HG02763 (cell line): ENCODE data around the gene CDIPT.
"Not testable (repeated sequence)": the region's sequence is repeated elsewhere in the genome, so short reads cannot be mapped to it uniquely, and the experiment has no call there.

ENCODE experiments used
- ATAC-seq: cut with Tn5 transposase; IDR thresholded peaks from one replicate; pipeline ENCODE4 v1.9.1; 2021; ENCODE audit warnings: mild to moderate bottlenecking, moderate library complexity; ENCODE audit not compliant: unreplicated experiment

The CDIPT gene

DNA sequence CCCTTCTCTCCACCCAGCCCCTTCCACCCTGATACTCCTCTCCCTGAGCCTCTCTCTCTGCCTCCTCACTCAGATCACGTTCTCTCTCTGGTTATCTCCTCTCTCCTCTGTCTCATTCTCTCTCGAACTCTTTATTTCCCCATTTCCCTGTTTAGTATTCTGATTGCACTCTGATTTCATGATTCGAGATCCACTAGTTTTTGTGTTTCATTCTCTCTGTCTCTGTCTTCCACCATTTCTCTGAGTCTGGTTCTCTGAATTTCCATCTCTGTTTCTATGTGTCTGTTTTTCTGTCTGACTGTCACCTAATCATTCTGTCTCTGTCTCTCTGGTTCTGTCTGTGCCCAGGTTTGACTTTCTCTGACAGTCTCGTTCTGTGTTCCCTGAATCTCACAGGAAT is 34.3 kb upstream of the CDIPT start:
- no peak for ATAC-seq

DNA sequence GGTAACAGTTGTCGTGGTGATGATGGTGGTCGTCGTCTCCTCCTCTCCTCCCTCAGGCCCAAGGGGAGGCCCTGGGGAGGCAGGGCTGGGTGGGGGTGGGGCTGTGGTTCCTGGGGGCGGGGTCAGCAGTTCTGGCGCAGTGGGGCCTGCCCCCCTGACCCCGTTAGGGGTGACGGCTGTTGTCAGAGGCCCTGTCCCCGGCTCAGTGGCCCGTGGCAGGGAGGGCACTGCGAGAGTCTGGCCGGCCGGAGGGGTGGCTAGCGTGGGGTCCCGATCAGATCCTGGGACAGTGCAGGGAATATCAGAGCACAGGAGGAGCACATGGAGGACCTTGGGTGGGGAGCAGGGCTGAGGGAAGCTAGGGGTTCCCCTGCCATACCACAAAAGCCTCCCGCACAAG is 33.8 kb upstream of the CDIPT start:
- ATAC-seq, result no peak

DNA sequence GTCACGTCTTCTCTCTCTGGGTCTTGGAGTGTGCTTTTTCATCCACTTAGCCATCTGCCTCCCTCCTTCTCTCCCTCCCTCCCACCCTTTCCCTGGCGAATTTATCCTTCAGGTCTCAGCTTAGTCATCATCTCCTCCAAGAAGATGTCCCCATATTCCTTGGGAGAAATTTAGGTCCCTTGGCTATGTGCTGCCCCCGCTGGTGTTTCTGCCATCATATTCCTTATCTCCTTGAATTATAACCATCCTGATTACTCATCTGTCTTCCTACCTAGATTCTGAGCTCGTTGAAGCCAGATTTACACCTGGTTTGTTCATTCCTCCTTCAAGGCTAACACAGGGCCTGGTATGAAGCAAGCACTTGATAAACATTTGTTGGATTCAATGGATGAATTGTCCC is 31.3 kb upstream of the CDIPT start:
- no peak for ATAC-seq

DNA sequence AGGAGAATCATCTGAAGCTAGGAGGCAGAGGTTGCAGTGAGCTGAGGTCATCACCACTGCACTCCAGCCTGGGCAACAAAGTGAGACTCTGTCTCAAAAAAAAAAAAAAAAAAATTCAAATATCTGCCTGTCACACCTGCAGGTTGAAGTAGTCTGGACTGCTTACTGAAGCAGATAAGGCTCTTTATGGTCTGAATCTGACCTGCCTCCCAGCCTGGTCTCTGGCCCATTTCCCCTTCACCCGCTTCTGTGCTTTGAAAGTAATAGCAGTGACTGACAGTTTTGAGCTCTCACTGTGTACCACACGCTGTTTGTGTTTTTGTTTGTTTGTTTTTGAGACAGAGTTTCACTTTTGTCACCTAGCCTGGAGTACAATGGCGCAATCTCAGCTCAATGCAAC is 30.5 kb upstream of the CDIPT start:
- ATAC-seq, result no peak

DNA sequence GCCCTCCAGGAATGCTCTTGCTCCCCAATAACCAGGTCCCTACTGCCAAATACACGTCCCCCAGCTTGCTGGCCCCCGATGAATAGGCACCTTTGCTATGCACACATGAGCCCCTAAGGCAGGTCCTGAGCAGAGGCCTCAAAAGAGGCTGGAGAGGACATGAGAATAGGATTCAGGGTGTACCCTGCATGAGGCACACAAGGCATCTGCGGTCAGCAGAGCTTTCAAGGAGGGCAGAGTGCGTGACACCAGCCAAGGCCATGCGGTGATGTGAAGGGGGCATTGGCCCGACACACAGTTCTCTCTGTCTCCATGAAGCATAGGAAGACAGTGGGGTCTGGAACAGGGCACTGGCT is 29.4 kb upstream of the CDIPT start:
- no peak for ATAC-seq

DNA sequence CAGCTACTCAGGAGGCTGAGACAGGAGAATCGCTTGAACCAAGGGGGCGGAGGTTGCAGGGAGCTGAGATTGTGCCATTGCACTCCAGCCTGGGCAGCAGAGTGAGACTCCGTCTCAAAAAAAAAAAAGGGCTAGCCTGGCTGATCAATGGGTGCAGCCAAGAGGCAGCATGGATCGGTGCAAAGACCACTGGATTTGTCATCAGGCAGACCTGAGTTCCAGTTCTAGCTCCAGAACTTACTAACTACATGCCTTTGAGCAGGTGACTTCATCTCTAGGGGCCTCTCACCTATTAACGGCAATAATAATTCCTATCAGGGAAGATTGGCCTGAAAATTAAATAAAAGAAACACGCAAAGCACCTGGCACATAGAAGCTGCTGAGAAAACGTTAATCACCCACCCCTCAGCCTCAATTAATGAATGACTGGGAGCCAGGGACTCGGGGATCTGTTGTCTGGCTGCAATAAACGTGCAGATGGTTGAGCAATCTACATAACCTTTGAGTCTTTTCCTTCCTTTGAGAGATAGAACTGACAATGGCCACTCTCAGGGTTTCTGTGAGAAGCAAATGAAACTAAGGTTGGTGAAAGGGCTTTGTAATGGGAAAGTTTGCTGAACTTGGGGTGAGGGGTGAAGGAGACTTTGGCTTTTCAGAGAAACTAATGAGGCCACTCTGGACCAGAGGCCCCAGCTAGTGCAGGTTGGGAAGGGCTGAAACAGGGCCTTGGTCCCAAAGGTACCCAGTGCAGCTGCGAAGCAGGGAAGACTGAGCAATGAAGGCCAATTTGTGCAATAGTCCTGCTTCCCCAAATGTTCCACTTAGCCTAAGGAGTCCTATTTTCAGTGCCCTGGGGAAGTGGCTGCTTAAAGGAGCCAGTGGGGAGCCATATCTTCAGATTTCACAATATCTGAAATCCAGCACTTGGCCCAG is 28.8 kb upstream of the CDIPT start:
- ATAC-seq, result no peak

DNA sequence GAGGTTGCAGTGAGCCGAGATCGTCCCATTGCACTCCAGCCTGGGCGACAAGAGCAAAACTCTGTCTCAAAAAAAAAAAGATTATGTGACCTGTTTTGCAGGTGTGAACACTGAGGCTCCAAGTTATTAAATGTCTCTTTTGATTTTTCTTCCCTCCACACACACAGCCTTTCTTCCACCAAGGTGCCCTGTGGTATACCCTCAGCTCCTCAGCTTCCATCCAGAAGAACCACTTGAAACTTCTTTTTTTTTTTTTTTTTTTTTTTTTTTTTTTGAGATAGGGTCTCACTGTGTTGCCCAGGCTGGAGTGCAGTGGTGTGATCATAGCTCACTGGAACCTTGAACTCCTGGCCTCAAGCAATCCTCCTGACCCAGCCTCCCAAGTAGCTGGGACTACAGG is 26.3 kb upstream of the CDIPT start:
- not testable (repeated sequence) for ATAC-seq

DNA sequence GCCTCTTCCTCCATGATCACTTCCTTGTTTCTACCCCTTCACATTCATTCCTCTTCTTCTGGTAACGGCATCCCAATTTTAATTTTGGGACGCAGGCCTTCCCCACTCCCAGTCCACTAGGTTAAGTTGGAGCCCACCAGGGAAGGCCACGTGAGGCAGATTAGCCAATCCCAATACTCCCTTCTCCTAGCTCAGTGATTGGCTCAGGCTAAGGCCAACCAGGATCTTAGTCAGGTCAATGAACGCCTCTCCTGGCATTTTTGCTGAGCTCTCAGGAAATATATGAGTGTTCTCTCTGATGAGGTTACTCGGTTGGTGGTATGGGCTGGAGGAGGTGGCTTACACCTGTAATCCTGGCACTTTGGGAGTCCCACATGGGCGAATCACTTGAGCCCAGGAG is 21.0 kb upstream of the CDIPT start:
- ATAC-seq, result no peak

DNA sequence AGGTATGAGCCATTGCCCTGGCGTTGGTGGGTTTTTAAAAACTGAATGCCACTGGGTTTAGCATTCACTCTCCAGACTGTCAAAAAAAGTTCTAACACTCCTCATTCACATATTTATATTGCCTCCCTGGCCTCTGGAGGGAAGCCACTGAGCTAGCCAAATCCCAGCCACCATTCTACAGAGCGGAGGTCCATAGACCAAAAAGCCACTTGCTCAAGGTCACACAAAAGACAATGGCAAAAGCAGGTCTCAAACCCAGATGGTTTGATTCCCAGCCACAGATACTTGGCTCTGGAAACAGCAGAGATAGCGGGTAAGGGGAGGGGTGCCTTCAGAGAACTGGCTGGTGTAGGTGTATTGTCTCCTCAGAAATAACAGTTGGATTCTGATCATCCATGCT is 18.0 kb upstream of the CDIPT start:
- ATAC-seq, result no peak

DNA sequence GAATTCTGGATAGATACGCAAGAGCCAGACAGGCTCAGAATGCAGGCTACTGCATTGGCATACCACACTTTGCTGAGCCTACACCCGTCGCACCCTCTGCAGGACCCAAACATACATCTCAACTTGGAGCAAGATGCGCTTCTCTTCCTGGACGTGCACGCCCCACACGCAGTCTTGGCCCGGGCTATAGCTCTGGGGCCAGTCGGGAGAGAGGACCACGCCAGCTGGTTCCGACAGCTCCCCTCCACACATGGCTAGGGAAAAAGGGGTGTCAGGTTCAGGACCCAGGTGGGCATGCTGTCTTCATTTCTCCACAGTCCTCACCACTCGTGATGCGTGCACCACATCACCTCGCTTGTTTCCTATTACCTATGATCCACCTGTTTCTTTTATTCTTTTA is 15.1 kb upstream of the CDIPT start:
- no peak for ATAC-seq

DNA sequence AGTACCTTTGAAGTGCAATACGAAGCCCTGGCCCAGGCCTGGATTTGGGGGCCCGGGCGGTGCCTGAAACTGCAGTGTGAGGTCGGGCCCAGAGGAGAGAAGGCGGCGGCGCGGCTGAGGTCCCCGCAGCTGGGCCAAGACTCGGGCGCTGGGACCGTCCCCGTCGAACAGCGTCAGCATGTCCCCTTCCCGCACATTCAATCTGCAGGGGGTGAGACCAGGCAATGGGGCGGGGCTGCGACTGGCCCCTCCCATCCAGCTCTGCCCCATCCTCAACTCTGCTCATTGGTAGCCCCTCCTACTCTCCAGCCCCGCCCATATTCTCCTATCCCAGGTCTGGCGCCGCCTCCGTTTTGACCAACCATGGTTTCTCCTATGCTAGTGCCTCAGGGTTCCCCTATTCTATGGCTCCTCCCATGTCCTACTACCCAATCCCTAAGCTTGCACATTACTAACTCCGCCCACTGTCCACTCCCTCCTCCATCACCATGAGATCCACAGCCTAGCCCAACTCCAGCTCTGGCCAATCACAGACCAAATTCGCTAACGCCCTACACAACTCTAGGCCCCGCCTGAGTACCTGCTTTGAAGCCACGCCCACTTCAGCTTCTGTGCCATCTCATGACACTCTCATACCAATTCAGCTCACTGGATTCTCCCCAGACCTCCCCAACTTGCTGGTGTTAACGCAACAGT is 14.4 kb upstream of the CDIPT start:
- no peak for ATAC-seq

DNA sequence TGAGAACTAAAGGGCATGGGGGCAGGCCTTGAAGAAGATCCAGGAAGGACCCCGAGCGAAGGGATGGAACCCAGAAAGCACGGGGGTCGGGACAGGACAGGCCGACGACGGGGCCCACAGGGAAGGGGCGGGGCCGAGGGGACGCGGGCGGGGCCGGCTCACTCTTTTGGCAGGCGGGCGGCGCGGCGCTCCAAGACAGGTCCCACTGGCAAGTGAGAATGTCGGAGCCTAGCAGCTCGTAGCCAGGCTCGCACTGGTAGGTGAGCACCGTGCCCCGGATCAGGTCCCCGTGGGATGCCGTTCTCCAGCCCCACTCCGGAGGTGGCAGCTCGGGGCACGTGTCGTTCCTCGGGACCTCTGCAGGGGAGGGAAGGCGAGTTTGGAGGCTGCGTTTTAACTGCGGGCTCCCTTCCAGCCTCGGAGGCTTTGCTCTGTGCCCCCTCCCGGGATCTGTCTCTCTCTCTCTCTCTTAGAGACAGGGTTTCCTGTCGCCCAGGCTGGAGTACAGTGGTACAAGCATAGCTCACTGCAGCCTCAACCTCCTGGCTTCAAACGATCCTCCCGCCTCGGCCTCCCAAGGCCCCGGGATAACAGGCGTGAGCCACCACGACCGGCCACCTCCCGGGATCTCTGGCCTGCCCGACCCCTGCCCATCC is 13.7 kb upstream of the CDIPT start:
- no peak for ATAC-seq

DNA sequence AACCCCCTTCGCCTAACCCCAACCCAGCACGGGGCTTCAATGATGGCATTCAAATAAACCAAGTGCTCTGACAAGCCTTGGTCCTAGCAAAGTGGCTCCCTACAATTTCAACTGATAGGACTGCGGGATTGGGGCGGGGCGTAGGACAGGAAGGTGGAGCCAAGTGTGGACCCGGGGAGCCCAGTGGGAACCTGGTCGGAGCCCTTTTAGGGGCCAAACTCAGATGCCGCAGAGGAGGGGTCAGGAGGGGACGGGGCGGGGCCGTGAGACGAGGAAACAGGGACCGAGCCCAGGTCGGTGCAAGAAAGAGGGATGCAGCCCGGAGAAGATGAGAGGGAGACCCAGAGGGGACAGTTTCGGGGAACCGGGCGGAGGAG is 13.2 kb upstream of the CDIPT start:
- no peak for ATAC-seq

DNA sequence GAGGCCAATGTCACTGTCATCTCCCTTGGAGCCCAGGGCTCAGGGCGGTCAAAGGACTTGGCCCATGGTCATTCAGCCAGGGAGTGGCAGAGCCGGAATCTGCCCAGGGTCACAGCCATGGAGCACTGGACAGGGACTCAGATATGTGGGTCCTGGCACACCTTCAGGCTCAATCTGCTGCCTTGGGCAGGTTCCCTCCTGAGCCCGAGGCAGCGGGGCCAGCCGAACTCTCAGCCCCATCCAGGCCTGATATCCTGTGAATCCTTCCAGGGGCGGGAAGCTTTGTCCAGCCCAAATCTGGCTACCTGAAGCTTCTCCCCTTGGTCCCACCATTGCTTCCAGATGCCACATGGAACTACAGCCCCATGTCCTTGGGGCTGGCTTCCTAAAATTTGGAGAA is 12.2 kb upstream of the CDIPT start:
- ATAC-seq, result no peak

DNA sequence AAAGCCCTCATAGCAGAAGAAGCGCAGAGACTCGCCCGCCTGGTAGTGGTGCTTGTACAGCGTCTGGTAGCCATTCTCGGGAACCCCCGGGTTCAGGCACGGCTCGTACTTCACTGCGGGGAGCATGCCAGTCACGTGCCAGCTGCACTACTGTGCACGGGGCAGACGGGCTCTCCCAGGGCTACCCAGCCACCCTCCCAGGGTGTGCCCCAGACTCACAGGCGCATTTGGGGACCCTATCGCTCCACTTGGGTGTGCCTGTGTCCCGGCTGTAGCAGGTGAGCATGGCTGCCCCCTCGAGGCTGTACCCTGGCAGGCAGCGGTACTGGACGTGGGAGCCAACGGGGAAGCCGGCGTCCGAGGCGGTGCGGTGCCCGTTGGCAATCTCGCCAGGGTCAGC is 10.3 kb upstream of the CDIPT start:
- no peak for ATAC-seq

DNA sequence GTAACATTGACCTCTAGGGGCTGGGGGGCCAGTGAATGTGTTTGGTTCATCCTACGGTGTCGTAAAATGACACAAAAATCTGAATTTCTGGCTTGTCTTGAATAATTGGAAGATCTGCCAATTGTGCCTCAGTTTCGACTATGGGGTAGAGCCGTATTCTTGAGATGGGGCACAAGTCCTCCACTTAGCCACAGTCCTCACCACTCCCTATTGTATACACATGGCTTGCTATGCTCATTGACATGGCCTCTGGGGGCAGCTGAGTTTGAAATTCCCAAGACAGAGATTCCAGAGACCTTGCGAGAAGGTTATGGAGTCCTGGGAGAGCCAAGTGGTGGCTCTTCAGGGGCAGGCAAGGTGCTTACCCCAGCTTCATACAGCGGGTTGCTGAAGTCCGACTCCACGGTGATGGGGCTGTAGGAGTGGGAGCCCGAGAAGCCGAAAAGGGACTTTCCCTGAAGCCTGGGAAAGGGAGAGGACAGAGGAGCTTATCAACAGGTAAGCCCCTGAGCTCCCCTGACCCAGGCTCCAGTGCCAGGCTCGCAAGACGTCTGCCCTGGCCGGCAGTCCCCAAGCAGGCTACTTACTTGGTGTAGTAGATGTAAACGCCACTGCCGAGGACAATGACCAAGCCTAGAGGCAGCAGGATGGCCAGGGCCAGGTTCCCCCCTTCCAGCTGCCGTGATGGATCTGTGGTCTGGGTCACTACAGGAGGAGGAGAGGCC is 9.0 kb upstream of the CDIPT start:
- ATAC-seq, result no peak

DNA sequence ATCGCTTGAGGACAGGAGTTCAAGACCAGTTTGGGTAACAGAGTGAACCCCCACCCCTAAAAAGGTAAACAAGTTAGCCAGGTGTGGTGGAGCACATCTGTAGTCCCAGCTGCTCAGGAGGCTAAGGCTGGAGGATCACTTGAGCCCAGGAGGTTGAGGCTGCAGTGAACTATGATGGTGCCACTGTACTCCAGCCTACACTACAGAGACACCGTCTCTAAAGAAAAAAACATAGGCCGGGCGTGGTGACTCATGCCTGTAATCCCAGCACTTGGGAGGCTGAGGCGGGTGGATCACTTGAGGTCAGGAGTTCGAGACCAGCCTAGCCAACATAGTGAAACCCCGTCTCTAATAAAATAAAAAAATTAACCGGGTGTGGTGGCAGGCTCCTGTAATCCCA is 6.0 kb upstream of the CDIPT start:
- ATAC-seq, result not testable (repeated sequence)

DNA sequence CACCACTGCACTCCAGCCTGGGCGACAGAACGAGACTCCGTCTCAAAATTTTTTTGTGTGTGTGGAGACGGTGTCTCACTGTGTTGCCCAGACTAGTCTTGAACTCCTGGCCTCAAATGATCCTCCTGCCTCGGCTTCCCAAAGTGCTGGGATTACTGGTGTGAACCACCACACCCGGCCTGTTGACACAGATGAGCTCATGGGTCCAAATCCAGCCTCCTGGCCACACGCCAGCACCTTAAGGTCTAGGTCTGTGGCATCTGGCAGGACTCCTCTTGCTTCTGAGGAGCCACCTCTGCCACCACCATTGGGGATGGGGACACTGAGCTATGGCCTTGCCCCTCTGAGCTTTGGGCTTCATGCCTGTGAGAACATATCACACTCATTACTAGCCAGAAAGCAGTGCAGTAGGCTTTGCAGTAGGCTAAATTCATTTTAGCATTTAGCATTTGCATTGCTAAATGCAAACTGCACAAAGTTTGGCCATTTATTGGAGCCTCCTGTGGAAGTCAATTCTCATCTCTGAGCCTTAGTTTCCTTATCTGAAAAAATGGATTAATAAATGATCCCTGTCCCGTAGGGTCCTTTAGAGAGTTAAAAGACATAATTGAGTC is 5.5 kb upstream of the CDIPT start:
- ATAC-seq, result no peak

DNA sequence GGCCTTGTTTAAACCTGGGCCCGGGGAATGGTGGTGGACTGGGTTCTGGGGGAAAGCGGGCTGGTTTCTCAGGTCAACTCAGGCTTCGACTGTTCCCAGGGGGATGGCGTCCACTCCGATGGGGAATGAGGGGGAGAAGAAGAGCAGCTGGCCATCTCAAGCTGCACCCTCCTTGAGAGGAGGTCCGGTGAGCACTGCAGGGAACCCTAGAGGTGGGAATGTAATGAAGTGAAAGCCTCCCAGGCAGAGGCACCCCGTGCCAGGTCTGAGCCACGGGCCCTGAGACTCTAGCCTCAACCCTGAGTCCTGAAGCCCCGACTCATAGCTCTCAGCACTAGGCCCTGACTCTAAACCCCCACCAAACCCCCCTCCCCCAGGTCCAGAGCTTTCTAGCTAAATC is 1.2 kb upstream of the CDIPT start:
- ATAC-seq, result no peak

DNA sequence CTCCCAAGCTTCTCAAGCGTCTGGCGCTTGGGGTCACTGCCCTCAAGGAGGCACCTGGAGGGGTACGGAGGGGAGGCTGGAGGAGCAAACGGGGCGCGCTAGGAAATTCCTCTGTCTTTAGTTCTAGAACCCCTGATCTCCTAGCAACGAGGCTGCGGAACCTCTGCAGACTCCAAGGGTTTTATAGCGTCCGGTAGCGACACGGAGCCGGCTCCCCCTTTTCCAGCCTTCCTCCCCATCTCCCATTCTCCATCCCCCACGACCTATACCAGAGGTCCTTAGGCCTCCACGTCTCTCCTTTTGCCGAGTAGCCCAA is 601 bp upstream of the CDIPT start:
- ATAC-seq, result no peak

DNA sequence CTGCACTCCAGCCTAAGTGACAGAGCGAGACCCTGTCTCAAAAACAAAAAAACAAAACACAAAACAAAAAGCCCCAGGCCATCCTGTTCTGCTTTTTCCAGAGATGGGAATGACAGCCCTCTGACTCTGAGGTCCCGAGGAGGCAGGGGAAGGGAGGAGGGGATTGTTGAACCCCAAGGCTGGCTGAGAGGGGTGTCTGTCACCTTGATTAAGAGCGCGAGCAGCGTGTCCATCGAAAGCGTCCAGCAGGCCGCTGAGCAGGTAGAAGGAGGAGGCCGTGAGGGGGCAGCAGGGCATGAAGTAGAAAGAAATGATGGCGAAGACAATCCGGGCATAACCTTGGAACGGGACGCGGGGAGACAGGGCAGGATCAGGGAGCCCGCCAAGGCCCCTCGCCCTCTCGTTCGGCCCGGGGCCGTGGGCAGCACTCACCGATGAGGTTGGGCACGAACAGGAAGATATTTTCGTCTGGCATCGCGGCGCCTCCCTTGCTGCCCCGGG is 593 bp downstream of the CDIPT start:
- ATAC-seq, result no peak
